Central memory CD8-positive, alpha-beta T cell (primary cell): ENCODE data around the gene HEATR1.
"Not testable (repeated sequence)": the region's sequence is repeated elsewhere in the genome, so short reads cannot be mapped to it uniquely, and the experiment has no call there.

Experiments used
- ATAC-seq: fragments of 150-1000 bp; cut with Tn5 transposase; replicated peaks from 2 replicates; pipeline ENCODE4 v1.10.0; 2022; ENCODE audit warnings: mild to moderate bottlenecking, moderate FRiP score, moderate number of reproducible peaks; ENCODE audit not compliant: poor library complexity, severe bottlenecking; ENCODE audit errors: extremely low read depth
- DNase-seq, 2 donors: peaks; one replicate each; pipeline ENCODE4 v3.0.0; 2021; ENCODE audit warnings: low spot score in 2 of 2
- H3K27ac Mint-ChIP-seq: one replicate; pipeline ENCODE4 v1.8.0; 2022; ENCODE audit warnings: low read depth, mild to moderate bottlenecking, moderate library complexity, mixed read lengths
- H3K27me3 Mint-ChIP-seq: one replicate; pipeline ENCODE4 v1.8.0; 2022; ENCODE audit warnings: mixed read lengths
- H3K36me3 Mint-ChIP-seq: one replicate; pipeline ENCODE4 v1.8.0; 2022; ENCODE audit warnings: mild to moderate bottlenecking, moderate library complexity, mixed read lengths; ENCODE audit not compliant: insufficient read depth
- H3K4me1 Mint-ChIP-seq: one replicate; pipeline ENCODE4 v1.8.0; 2022; ENCODE audit warnings: mixed read lengths
- H3K4me3 Mint-ChIP-seq: one replicate; pipeline ENCODE4 v1.8.0; 2022; ENCODE audit warnings: mild to moderate bottlenecking, moderate library complexity, mixed read lengths
- H3K9me3 Mint-ChIP-seq: one replicate; pipeline ENCODE4 v1.8.0; 2022; ENCODE audit warnings: mixed read lengths

Gene HEATR1

GRCh38 chr1:236509203-236509602 is 95.1 kb downstream of the HEATR1 start:
- ATAC-seq: no peak

GRCh38 chr1:236508593-236509027 is 95.7 kb downstream of the HEATR1 start:
- no peak for ATAC-seq
- no peaks in the 10 kb centered on the region for H3K27me3 Mint-ChIP-seq
- peaks cover 8% of the 10 kb centered on the region for H3K4me1 Mint-ChIP-seq
- no peak for DNase-seq
- H3K4me3 Mint-ChIP-seq: no peak overlapping the region
- no peak overlapping the region for H3K27ac Mint-ChIP-seq
- peaks cover 1% of the 10 kb centered on the region for H3K36me3 Mint-ChIP-seq
- H3K9me3 Mint-ChIP-seq: no peaks in the 10 kb centered on the region

More at GRCh38 chr1:236509203-236509602, 95.1 kb downstream of the HEATR1 start:
- Mint-ChIP-seq H3K9me3 (no peaks in the 10 kb centered on the region), H3K36me3 (peaks cover 1% of the 10 kb centered on the region), H3K27me3 (no peaks in the 10 kb centered on the region), H3K4me1 (peaks cover 8% of the 10 kb centered on the region), H3K4me3 (no peak overlapping the region), H3K27ac (no peak overlapping the region)
- no peak for DNase-seq

GRCh38 chr1:236507022-236507700 is 97.2 kb downstream of the HEATR1 start:
- Mint-ChIP-seq H3K27me3 (peaks cover 6% of the 10 kb centered on the region), H3K27ac (no peak overlapping the region), H3K4me3 (no peak overlapping the region), H3K9me3 (no peaks in the 10 kb centered on the region), H3K36me3 (peaks cover 1% of the 10 kb centered on the region), H3K4me1 (peaks cover 17% of the 10 kb centered on the region)
- DNase-seq (no peak), ATAC-seq (no peak)

GRCh38 chr1:236504338-236504737 is 100.0 kb downstream of the HEATR1 start:
- not testable (repeated sequence) for H3K27me3 Mint-ChIP-seq, DNase-seq, H3K4me3 Mint-ChIP-seq, H3K36me3 Mint-ChIP-seq, H3K27ac Mint-ChIP-seq, H3K9me3 Mint-ChIP-seq, ATAC-seq
- H3K4me1 Mint-ChIP-seq: peaks cover 17% of the 10 kb centered on the region

GRCh38 chr1:236502972-236503639 is 101.2 kb downstream of the HEATR1 start:
- Mint-ChIP-seq H3K27me3 (peaks cover 8% of the 10 kb centered on the region), H3K27ac (no peak overlapping the region), H3K9me3 (no peaks in the 10 kb centered on the region), H3K4me3 (no peak overlapping the region), H3K4me1 (peaks cover 9% of the 10 kb centered on the region), H3K36me3 (no peaks in the 10 kb centered on the region)
- no peak for DNase-seq
- ATAC-seq: no peak

GRCh38 chr1:236502579-236502971 is 101.7 kb downstream of the HEATR1 start:
- no peaks in the 10 kb centered on the region for H3K9me3 Mint-ChIP-seq
- H3K36me3 Mint-ChIP-seq: no peaks in the 10 kb centered on the region
- no peak overlapping the region for H3K4me3 Mint-ChIP-seq
- DNase-seq (no peak), ATAC-seq (no peak)
- peaks cover 9% of the 10 kb centered on the region for H3K4me1 Mint-ChIP-seq
- H3K27ac Mint-ChIP-seq: no peak overlapping the region
- H3K27me3 Mint-ChIP-seq: peaks cover 13% of the 10 kb centered on the region

- H3K4me1 Mint-ChIP-seq: peaks cover 9% of the 10 kb centered on the region
- no peak overlapping the region for H3K4me3 Mint-ChIP-seq
- H3K9me3 Mint-ChIP-seq: no peaks in the 10 kb centered on the region
- DNase-seq: no peak
- no peaks in the 10 kb centered on the region for H3K36me3 Mint-ChIP-seq
- ATAC-seq: no peak
- no peak overlapping the region for H3K27ac Mint-ChIP-seq
- peaks cover 21% of the 10 kb centered on the region for H3K27me3 Mint-ChIP-seq
These were observed 103.2 kb downstream of the HEATR1 start for GRCh38 chr1:236501093-236501492.
